ENCODE measurements around the gene CLK4. TPM values are rescaled to one million over a fixed set of nuclear protein-coding genes. Genes with fewer than 3 reads are reported as not detected.

Gene CLK4
- total RNA-seq, 2 donors from 2014 or later = 9.6 to 17.3 TPM

DNA sequence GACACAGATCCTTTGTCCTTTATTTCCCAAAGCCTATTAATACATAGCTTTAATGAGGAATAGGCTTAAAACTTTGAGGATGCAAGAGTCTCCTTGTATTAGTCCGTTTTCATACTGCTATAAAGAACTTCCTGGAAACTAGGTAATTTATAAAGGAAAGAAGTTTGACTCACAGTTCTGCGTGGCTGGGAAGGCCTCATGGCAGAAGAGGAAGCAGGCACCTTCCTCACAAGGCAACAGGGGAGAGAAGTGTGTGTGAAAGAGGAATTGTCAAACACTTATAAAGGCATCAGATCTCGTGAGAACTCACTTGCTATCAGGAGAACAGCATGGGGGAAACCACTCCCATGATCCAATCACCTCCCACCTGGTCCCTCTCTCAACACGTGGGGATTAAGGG is 5.4 kb upstream of the CLK4 start:
- H3K4me3 ChIP-seq = no peak overlapping the region
- H3K36me3 ChIP-seq = no peaks in the 10 kb centered on the region
- no peaks in the 10 kb centered on the region for H3K27me3 ChIP-seq
- no peak overlapping the region for H3K27ac ChIP-seq
- DNase-seq (ENCODE audit: low spot score) = no peak
- TF ChIP-seq CTCF (IDR thresholded peaks at IDR 0.05) = no peak
- H3K4me1 ChIP-seq = no peaks in the 10 kb centered on the region
- no peaks in the 10 kb centered on the region for H3K9me3 ChIP-seq

GRCh38 chr5:178630951-178631350 is 4.1 kb upstream of the CLK4 start:
- Histone ChIP-seq H3K36me3 (no peaks in the 10 kb centered on the region), H3K4me3 (no peak overlapping the region), H3K9me3 (no peaks in the 10 kb centered on the region), H3K27me3 (no peaks in the 10 kb centered on the region), H3K27ac (no peak overlapping the region), H3K4me1 (no peaks in the 10 kb centered on the region)
- no peak for TF ChIP-seq CTCF (IDR thresholded peaks at IDR 0.05)
- DNase-seq (ENCODE audit: low spot score) = no peak

GRCh38 chr5:178630475-178630930 is 3.7 kb upstream of the CLK4 start:
- no peaks in the 10 kb centered on the region for H3K36me3 ChIP-seq
- no peaks in the 10 kb centered on the region for H3K4me1 ChIP-seq
- no peak overlapping the region for H3K27ac ChIP-seq
- no peaks in the 10 kb centered on the region for H3K9me3 ChIP-seq
- H3K27me3 ChIP-seq = no peaks in the 10 kb centered on the region
- DNase-seq (ENCODE audit: low spot score) = no peak
- H3K4me3 ChIP-seq = no peak overlapping the region
- no peak for TF ChIP-seq CTCF (IDR thresholded peaks at IDR 0.05)

DNA sequence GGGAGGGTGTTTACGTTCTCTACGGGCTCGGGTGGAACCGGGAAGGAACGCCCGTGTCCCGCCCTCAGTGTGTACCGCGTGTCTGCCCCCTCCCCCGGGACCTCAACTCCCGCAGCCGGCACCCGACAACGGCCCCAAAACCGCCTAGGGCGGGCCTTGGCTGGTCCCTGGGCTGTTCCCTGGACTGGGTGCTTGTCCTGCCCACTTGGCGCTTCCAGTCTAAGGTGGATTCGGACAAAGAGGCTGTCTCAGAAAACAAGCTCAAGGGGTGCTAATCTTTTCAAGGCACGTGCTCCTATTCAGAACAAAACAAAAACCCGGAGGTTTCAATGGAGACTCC is 379 bp upstream of the CLK4 start:
- Histone ChIP-seq H3K9me3 (no peaks in the 10 kb centered on the region), H3K27ac (peak overlapping the region; percentile 97 to 99), H3K4me1 (peaks cover 0 to 31% of the 10 kb centered on the region in 2 donors), H3K27me3 (no peaks in the 10 kb centered on the region), H3K4me3 (peak overlapping the region; percentile 71 to 85), H3K36me3 (peaks cover 8% of the 10 kb centered on the region)
- DNase-seq (ENCODE audit: low spot score) = no peak
- no peak for TF ChIP-seq CTCF (IDR thresholded peaks at IDR 0.05)

- Histone ChIP-seq H3K4me1 (peaks cover 0 to 38% of the 10 kb centered on the region in 2 donors), H3K36me3 (peaks cover 19% of the 10 kb centered on the region), H3K4me3 (peak overlapping the region; percentile 71 to 85), H3K27ac (peak overlapping the region; percentile 97 to 99), H3K9me3 (no peaks in the 10 kb centered on the region), H3K27me3 (no peaks in the 10 kb centered on the region)
- TF ChIP-seq CTCF (IDR thresholded peaks at IDR 0.05) = no peak
- peak; percentile 64 for DNase-seq (ENCODE audit: low spot score)
Observed at GRCh38 chr5:178625679-178626483, 969 bp downstream of the CLK4 start.

Measured in right atrium auricular region (tissue), 2 donors.